HCT116 (cell line): ENCODE data around the gene SHROOM3.

ENCODE experiments used
- EGR1 ChIP-seq: IDR thresholded peaks from 2 replicates; pipeline ENCODE4 v1.6.1; 2012; ENCODE audit warnings: low read depth
- POLR2A ChIP-seq: IDR thresholded peaks from 2 replicates; pipeline ENCODE4 v1.7.0; 2011; ENCODE audit warnings: borderline replicate concordance; ENCODE audit not compliant: insufficient read depth, insufficient read length; ENCODE audit errors: extremely low read depth
- POLR2AphosphoS5 ChIP-seq: IDR thresholded peaks from 2 replicates; pipeline ENCODE4 v1.6.1; 2011; ENCODE audit warnings: mild to moderate bottlenecking, low read depth, low read length, moderate library complexity
- REST ChIP-seq: IDR thresholded peaks from 2 replicates; pipeline ENCODE4 v1.6.1; 2012; ENCODE audit warnings: low read depth
- ZFX ChIP-seq: fragments of 450-650 bp; IDR thresholded peaks from 2 replicates; pipeline ENCODE4 v1.6.1; 2017
- TF ChIP-seq, protein P1 (sequence below), 3 experiments: fragments of 200-600 bp in 1 of 3; sonication (generic) in 1 of 3; IDR thresholded peaks in 2 of 3; conservative IDR thresholded peaks in 1 of 3; 2 replicates each; pipeline ENCODE4 v1.5.1; 2012 to 2017; ENCODE audit warnings: low read depth in 2 of 3, low read length in 2 of 3, antibody characterized with exemption in 1 of 3, borderline replicate concordance in 1 of 3, control low read depth in 1 of 3, mild to moderate bottlenecking in 1 of 3, mixed read lengths in 1 of 3, mixed run types in 1 of 3, moderate library complexity in 1 of 3; ENCODE audit not compliant: insufficient read depth in 1 of 3

DNA sequence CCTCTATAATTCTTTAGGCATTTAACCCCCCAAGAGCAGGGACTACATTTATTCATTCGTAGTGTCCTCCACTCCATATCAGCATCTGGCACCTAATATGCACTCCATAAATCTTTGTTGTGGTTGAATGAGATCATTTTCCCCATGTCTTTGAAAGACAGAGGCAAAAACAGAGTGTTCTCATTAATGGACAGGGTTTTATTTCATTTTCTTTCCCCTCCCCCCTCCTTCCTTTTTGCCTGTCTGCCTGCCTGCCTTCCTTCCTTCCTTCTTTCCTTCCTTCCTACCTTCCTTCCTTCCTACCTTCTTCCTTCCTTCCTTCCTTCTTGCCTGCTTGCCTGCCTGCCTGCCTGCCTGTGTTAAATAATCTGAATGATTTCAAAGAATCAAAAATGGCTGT is 83.2 kb downstream of the SHROOM3 start:
- TF ChIP-seq REST (no peak), EGR1 (no peak), ZFX (no peak), POLR2AphosphoS5 (no peak), POLR2A (no peak)
- TF ChIP-seq, protein P1, sequence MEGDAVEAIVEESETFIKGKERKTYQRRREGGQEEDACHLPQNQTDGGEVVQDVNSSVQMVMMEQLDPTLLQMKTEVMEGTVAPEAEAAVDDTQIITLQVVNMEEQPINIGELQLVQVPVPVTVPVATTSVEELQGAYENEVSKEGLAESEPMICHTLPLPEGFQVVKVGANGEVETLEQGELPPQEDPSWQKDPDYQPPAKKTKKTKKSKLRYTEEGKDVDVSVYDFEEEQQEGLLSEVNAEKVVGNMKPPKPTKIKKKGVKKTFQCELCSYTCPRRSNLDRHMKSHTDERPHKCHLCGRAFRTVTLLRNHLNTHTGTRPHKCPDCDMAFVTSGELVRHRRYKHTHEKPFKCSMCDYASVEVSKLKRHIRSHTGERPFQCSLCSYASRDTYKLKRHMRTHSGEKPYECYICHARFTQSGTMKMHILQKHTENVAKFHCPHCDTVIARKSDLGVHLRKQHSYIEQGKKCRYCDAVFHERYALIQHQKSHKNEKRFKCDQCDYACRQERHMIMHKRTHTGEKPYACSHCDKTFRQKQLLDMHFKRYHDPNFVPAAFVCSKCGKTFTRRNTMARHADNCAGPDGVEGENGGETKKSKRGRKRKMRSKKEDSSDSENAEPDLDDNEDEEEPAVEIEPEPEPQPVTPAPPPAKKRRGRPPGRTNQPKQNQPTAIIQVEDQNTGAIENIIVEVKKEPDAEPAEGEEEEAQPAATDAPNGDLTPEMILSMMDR (IDR thresholded peaks at IDR 0.05 in 2 of 3, conservative IDR thresholded peaks at IDR 0.05 in 1 of 3; ENCODE audit: borderline replicate concordance in 1 of 3, insufficient read depth in 1 of 3, low read depth in 2 of 3, low read length in 2 of 3) = no peak
